Hepatic stellate cell (primary cell): ENCODE results near the gene GJC2.

ENCODE experiments used
- DNase-seq: peaks from one replicate; pipeline ENCODE4 v3.0.0; 2011; ENCODE audit warnings: low spot score

GJC2 gene

DNA sequence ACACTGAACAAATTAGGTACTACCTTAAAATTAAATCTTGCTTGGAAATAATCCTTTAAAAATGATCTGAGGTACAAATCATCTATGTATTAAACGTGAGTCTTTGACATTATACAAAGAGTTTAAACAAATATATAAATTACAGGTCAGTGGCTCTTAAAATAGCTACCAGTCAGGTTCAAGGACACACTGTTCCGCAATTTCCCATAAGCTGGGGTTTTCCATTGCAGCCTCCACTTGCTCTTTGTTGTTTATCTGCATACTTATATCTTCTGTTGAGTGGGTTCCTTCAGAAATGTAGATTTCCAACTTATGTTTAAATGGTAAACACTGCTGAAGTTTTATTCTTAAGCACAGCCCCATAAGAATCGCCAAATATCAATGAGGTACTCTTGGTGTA lies 34.9 kb upstream of the GJC2 start:
- no peak for DNase-seq

DNA sequence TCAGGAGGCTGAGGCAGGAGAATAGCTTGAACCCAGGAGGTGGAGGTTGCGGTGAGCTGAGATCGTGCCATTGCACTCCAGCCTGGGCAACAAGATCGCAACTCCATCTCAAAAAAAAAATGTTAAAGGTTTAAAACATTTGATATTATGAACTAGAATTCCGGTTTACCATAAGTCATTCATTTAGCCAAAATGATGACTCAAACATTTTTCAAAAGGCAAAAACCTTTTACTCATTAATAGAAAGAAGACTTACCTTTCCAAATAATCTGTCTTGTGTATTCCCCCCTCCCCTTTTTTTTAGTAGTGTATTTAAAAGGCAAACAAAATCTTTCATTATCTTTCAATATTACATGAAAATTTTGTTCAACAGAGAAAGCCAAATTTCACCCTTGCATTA lies 32.4 kb upstream of the GJC2 start:
- no peak for DNase-seq

DNA sequence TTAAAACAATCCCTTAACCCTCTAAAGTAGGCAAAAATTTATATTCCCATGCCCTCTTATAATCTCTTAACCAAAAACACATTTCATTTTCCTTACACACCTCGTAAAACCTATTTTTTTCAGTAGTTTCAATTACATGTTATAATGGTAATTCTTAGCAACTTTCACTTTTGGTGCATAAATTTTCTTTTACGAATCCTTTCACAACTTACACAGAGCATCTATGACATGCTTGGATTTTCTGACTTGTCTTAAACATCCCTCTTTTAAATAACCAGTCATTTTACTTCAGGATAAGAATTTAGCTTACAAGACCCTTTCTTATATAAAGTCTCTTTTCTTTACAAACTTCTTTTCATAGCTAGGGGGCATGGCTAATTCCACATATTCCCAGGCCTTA lies 31.7 kb upstream of the GJC2 start:
- no peak for DNase-seq

DNA sequence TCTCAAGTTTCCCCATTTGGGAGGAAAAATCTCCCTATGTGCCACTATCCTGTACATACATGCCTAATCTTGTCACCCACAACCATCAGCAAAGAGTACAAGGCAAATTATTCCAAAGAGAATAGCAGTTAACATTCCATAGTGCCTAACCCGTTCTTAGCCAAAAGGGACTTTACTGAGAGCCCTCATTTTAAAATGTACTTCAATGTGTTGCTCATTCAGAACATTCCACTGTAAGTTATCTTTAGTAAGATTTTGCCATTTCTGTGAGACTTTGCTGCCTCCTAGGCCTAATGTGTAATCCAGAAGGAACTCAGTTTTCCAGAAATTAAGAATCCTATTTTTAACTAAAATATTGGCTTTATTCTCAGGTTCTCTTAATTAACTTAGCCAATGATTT lies 29.4 kb upstream of the GJC2 start:
- DNase-seq, result no peak

DNA sequence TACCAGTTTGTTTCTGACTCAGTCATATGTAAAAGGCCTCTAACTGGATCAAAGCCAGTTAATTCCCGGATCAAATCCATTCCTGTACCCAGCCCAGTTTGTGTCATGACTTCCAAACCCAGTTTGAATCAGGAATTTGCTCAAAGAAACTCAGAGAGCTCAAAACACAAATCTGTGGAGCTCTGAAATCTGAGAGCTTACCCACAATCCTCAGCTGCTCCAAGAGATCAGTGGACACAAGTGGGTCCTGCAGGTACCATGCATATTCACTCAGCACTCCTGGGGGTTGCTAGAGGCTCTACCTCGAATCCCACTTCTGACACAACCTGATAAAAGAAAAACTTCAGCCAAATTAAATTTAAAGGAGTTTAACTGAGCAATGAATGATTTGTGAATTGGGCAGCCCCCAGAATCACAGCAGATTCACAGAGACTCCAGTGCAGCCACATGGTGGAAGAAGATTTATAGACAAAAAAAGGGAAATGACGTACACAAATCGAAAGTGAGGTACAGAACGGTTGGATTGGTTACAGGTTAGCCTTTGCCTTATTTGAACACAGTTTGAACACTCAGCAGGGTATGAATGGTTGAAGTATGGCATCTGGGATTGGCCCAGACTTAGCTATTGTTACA lies 28.8 kb upstream of the GJC2 start:
- DNase-seq, result no peak

DNA sequence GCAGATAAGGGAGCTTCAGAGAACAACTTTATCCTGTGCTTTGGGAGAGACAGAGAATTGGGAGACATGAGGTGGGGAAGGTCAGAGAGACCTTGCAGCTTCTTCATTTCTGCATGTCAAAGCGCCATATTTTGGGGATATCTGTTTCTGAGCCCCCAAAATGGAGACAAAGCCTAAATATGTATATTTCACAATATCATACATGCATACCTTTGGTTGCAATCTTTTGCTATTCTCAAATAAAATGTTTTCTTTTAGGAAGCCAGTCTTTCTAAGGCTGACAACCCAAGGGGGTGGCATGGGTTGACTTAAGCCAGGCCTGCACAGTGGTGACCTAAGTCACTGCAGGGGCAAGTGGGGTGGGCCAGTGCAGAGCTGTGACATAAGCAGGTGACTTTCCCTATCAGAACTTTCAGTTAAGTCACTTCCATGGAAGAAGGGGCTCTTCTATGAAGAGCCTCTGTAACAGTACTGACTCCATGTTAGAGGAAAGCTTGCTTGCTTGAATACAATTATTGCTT lies 26.7 kb upstream of the GJC2 start:
- no peak for DNase-seq

DNA sequence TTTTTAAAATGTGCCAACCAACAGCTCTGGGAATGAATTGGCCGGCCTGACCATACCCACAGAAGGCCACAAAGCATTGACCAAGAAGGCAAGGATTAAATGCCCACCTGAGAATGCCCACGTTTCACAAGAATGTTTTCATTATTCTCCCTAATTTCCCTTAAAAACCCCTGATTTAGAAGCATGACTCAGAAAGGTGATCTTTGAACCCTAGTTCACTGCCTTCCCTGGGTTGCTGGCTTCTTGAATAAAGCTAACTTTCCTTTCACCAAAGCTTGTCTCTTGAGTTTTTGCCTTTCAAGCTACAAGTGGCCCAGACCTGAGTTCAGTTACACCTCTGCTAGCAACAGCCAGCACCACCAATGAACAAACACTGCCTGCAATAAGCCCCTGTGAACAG lies 26.2 kb upstream of the GJC2 start:
- no peak for DNase-seq

DNA sequence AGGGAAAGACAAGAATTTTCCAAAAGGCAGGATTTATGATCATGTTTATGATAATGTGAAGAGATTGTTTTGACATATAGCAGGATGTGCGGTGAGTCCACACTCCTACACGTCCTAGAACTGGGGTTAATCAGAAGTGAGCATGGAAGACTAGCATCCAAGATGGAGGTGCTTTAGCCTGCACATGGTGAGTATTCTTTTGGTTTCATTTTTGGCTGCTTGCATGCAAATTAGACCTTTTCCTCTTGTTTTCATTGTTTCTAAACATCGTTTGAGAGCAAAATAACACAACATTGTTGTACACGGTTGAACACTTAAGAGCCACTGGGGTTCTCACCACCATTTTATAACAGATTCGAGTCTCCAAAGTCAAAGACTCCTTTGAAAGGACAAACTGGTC lies 24.5 kb upstream of the GJC2 start:
- DNase-seq, result no peak

DNA sequence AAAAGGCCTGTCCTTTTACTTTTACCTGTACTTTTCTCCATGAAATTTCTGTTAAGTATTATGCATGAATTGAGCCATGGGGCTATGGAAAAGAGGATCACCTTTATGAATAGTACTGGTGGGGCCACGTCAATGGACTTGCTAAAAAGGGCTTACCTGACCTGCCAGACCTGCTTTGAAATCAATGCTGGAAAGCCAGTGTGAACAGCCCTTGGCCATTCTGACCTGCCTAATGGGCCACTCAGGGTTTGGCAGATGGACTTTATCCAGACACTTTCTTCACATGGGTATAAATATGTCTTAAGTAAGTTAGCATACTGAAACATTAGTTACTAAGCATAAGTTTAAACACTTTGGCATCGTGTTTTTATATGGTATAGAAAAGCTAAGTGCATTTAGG lies 18.0 kb upstream of the GJC2 start:
- DNase-seq, result no peak

DNA sequence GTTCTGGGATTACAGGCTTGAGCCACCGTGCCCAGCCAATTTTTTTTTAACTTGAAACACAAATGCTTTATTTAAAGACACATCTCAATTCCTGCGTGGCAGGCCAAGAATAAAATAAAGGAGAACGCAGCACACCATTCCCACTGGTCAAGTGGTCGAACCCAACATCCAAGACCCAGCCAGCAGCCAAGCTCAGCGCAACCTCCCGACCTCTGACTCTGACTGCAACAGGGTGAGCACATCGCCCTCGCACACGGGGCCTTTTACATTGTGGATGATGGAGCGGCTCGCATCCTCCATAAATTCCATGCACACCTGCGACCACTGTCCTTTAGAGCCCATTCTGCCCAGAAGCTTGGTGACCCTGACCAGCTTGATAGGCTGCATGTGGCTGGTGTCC lies 15.1 kb upstream of the GJC2 start:
- DNase-seq, result no peak

DNA sequence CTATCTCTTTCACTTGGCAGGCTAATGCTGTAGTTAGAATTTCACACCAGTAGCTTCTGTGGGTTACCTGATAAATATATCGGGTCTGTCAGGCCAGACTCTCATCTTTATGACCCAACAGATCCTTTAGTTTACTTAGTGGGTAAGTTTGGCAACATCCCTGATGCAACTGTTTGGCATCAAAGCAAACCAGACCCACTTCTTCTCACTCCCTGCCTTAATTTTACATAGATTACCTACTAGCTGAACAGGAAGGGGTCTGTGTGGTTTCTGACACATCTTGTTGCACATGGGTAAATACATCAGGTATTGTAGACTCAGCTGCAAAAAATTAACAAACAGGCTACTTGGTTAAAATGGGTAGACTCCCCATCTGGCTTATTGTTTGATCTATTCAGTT lies 12.8 kb upstream of the GJC2 start:
- DNase-seq, result no peak

DNA sequence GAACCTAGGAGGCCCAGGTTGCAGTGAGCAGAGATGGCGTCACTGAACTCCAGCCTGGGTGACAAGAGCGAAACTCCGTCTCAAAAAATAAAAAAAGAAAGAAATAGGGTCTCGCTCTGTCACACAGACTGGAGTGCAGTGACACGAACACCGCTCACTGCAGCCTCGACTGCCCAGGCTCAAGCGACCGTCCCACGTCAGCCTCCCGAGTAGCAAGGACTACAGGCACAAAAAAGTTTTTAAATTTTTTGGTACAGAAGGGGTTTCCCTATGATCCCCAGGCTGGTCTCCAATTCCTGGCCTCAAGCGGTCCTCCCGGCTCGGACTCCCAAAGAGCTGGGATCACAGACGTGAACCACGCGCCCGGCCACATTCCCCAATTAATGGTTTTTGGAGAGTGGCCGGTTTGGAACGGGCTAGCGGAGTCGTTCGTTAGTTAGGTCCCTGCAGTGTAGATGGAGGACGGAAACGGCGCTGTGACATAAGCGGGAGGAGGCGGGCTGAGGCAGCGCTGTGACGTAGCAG lies 10.3 kb upstream of the GJC2 start:
- DNase-seq, result no peak

DNA sequence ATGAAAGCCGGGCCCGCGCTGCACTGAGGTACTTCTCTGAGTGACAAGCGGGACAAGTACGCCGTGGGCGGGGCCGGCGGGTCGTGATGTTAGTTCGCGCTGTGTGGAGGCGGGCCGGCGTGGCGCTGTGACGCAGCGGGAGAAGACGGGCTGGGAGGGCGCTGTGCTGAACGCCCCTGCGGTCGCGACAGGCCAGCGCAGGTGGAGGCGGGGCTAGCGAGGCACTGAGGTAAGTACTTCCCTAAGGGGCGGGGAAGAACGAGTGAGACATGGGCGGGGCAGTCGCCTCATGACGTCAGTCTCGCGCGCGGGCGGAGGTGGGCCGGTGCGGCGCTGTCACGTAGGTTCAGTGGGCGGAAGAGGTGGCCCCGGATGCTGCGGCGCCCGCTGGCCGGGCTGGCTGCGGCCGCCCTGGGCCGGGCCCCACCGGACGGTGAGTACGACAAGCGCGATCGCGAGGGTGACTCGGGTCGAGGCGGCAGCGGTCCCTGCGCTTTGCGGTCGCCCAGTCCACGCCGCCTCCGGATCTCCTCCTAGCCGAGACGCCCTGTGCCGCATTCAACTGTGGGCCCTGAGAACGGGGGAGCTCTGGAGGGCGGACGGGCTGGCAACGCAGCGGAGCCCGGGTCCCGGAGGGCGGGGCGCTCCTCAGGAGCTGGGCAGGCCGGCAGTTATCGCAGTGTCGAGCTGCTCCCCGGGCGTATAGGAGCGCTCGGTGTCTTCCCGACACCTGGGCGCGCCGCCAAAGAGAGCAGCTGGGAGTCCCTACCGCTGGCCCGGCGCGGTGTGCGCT lies 9.6 kb upstream of the GJC2 start, which contains the start of gene GUK1:
TSS of gene GUK1 (plus strand) at position 349 of the 793 bp plus-strand sequence. CDS start at position 373, 24 bp downstream.
- peak; percentile 96 for DNase-seq

DNA sequence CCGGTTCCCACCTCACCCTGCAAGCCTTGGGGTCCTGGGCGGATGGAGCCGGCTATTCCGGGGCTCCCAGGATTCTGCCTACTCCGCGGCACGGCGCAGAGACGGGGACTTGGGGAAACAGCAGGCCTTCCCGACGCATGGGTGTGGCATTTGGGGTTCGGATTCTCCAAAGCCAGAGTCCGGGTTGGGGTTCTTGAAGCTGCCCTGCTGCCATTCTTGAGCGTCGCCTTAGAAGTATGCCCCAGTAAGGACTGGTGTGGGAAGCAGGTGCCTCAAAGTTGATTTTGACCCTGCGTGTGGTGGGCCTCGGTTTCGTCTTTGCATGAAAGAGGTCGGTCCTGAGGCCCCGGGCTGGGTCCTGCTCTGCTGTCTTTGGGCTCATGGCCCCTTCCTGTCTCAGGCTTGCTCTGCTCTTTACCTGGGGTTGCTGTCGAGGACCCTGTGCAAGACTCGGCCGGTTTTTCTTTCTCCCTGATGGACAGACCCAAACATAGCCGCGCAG lies 9.0 kb upstream of the GJC2 start:
- no peak for DNase-seq

DNA sequence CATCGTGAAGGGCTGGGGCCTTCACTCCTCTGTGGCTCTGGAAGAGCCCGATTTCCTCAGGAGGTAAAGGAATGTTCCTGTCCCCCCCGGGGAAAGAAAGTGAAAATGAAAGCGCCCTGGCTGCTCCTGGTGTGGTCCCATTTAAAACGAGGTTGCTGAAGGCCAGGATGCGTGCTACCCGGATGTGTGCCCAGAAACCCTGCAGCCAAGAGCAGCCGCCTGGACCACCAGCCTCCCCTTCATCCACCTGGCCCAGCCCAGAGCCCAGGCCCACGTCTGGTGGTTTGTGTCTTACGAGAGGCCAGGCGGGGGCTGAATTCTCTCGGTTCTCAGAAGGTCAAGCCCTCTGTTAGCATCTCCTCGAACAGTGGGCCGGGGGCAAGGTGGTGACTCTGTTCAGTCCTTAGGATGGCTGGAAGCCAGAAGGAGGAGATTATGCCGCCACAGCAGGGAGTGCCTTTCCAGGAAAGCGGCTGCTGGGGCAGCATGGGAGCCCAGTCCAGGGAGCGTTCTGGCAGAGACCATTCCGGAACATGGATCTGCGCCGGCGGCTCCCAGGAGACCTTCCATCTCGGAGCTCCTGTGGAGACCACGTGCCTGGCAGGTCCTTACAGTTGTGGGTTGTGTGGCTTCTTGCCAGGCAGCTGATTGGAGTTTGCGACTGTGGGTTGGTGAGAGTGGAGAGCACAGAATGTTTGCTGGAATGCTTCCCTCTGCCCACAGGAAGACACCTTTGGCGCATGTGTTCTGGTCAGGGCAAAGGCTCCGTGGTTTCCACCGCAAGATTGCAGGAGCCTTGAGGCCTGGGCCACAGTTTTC lies 8.3 kb upstream of the GJC2 start:
- DNase-seq, result peak; percentile 81

DNA sequence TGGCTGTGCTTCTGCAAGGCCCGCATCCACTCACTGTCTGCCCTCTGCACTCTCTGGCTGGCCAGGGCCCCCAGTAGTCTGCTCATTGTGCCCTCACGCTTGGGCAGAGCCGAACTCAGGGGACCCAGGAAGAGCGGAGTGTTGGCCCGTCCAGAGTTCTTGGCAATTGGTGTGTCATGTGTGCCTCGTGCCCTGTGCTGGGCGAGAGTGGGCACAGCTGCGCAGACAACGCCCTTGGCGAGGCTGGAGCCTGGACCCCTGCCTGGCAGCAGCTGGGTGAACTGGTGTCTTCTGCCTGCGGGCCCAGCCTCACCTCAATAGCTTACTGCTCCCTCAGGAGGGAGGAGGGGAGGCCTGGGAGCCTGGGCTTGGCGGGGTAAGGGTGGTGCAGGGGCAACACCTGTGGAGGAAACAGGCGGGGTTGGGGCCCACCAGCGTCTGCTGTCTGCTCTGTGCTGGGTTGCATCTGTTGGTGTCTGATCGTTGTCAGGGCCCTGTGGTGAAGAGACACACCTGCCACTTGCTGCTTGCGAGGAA lies 7.5 kb upstream of the GJC2 start:
- no peak for DNase-seq

DNA sequence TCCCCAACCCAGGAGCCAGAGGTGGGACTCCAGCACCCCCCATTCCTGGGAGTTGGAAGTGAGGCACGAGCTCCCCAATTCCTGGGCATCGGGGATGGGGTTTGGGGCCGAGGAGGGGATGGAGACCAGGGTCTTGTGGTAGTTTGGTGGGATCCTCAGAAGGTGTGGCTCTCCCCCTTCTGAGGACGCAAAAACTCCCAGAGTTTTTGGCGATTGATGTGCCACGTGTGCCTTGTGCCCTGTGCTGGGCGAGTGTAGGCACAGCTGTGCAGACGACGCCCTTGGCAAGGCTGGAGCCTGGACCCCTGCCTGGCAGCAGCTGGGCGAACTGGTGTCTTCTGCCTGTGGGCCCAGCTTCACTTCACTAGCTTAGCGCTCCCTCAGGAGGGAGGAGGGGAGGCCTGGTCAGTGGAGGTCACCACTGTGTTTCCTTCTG lies 7.0 kb upstream of the GJC2 start:
- no peak for DNase-seq

DNA sequence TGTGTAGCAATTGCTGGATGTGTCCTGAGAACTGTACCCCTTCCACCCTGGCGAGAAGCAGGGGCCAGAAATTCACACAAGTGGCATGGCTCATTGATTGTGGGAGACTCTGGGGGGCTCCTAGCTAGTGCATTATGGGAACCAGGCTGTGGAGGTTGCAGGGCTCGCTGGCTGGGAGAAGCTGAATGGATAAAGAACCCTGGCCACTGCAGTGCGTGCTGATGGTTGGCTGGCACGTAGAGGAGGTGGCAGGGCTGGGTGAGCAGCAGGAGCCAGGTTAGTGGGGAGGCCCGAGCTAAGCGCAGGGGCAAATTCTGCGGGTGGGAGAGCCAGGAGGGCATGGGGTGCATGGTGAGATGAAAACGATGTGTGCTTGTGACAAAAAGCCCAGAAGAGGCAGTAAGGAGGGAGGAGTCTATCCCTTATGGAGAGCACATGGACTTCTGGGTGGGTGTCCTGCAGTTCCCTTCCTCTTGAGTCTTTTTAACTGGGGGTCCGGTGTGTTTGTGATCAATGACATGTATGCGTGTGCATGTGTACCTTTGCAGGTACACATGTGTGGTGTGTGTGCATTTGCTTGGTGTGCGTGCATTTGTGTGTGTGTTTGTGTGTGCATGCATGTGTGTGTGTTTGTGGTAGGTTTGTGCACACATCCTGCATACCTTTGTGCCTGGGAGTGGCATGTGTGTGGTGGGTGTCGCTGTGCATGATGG lies 6.1 kb upstream of the GJC2 start:
- no peak for DNase-seq

DNA sequence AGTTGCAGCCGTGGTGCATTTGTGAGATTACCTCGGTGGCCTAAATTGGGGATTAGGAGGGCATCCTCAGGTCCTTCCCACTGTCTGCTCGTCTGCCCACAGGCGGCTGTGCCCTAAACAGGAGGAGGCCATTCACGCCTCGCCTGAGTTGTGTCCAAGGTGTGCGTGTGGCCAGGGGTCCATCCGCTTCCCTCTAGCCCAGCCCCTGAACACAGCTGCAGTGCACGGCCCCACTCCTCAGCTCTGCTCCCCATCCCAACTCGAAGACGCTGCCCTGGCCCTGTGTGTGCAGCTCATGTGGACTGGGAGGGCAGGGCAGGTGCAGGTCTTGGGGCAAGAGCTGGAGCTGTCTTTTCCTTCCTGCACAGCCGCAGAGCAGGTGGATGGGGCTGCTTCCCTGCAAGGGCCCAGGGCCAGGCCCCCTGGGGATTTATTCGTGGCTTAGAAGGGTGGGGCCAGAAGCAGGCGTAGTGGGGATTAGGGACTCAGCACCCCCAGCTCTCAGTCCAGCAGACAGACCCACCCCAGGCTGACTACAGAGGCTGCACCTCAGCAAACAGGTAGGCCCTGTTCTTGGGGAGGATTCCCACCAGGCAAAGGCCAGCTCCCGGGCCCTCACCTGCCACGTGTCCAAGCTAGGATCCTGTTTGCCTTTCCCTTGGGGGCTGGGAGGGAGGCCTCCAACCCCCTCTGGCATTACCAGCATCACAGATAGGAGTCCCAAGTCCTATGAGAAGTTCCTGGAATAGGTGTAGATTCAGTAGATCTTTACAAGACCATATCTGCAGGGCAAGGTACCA lies 5.3 kb upstream of the GJC2 start:
- no peak for DNase-seq

DNA sequence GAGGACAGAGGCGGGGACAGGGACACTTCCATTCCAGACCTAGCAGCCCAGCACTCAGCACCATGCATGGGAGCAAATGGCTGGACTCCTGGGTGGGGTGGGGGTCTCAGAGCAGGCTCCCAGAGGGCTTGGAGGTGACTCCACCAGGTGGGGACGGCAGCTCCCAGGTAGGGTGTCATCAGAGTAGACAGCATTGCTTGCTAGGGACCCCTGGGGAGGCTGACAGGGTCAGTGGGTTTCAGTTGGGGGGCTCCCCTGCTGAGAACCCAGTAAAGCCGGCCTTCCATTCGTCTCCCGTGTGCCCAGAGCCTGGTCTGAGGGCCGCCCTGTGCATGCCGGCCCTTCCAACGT lies 4.8 kb upstream of the GJC2 start:
- no peak for DNase-seq
